Right ventricle myocardium superior (tissue), 1 donor: ENCODE data around the gene LGI2. TPM values are rescaled to one million over a fixed set of nuclear protein-coding genes. Genes with fewer than 3 reads are reported as not detected.

Source experiments
- ATAC-seq: fragments of 200-7000 bp; cut with Tn5 transposase; one replicate; pipeline ENCODE4 v1.9.1; 2020; ENCODE audit warnings: mild to moderate bottlenecking; ENCODE audit not compliant: poor library complexity
- DNase-seq: peaks from one replicate; pipeline ENCODE4 v3.0.0-alpha.2; 2020
- intact Hi-C: fragments of 100-400 bp; cut with DNase I; formaldehyde crosslinking; loops from one replicate; pipeline ENCODE4 v1.11.2; 2022
- total RNA-seq: library from RNA; stranded (reverse); fragmentation: NEBNext Ultra II Directional; extraction: Animal tissue kit (Norgen Biotek cat#: 25700); gene quantifications from one replicate; pipeline ENCODE4 v1.2.1, GENCODE V29; 2021
- donor health status: DM: no; HTN: yes; CAD: no; lungs with severe emphysema.

LGI2 gene
- total RNA-seq, 1 donor from 2014 or later: 2.3 TPM

DNA sequence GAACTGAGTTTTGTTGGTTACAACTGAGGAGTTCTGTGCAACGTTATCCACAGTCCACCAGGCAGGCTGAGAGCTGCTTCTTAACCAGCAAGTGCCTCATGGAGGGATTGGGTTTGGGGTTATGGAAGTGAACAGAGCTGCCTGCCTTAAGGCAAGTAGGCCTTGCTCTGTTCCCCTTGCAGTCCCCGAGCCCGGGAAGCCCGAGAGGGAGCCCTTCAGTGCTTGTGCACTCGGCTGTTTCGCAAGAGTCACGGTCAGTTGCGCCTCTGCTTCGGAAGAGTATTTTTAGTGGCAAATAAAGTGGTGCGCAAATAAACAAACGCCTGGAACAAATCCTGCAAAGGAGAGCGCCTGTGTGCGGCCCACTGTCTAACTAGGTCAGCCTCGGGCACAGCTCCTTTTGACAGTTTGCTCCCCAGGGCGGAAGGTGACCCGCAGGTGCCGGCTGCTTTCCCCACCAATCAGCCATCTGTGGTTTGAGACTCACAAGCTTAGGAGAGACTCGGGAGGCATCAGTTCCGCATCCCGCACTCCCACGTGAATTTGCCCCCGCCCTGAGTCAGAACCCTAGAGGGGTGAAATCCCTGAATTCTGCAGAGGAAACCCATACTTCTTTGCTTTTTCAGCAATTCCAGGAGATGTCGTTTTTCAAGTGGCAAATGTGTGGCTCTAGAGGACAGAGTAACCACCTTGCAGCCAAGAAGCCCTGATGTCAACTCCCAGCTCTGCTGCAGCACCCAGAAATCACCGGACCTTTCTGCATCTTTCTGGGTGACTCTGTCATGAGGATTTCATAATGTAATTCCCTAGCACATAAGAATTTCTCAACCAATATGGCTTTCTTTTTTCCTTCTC is 56.8 kb downstream of the LGI2 start:
- DNase-seq: peak; percentile 80
- ATAC-seq: peak; percentile 59
- intact Hi-C loops: no loop called here

GRCh38 chr4:24973404-24973746 is 57.4 kb downstream of the LGI2 start:
- intact Hi-C loops: no loop called here
- no peak for DNase-seq
- ATAC-seq: no peak

GRCh38 chr4:24971192-24971591 is 59.6 kb downstream of the LGI2 start:
- no peak for ATAC-seq
- intact Hi-C loops: no loop called here

DNA sequence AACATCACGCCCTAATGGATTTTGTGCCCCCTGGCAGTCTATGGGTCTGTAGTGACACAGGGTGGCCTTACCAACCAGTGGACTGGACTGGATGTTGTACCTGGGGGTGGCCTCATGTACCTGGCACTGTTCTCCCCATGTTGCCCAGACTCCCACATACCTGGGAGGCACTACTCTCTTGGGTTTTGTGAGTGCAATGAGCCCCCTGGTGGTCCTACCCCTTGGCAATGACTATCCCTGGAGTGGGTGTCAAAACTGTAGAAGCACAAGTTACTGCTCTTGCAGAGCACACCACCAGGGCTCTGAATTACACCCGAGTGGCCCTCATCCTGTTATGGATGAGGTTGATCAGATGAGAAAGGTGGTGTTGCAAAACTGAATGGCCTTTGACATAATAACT is 60.1 kb downstream of the LGI2 start:
- no peak for ATAC-seq
- intact Hi-C loops: no loop called here
- DNase-seq: no peak

More at GRCh38 chr4:24971192-24971591, 59.6 kb downstream of the LGI2 start:
- no peak for DNase-seq

GRCh38 chr4:24970191-24970590 is 60.6 kb downstream of the LGI2 start:
- no peak for ATAC-seq
- intact Hi-C loops: no loop called here
- DNase-seq: no peak

GRCh38 chr4:24969486-24969885 is 61.3 kb downstream of the LGI2 start:
- no peak for ATAC-seq
- intact Hi-C loops: no loop called here
- no peak for DNase-seq

- no peak for DNase-seq
- intact Hi-C loops: no loop called here
- ATAC-seq: no peak
Measured at GRCh38 chr4:24968992-24969391, 61.8 kb downstream of the LGI2 start.

DNA sequence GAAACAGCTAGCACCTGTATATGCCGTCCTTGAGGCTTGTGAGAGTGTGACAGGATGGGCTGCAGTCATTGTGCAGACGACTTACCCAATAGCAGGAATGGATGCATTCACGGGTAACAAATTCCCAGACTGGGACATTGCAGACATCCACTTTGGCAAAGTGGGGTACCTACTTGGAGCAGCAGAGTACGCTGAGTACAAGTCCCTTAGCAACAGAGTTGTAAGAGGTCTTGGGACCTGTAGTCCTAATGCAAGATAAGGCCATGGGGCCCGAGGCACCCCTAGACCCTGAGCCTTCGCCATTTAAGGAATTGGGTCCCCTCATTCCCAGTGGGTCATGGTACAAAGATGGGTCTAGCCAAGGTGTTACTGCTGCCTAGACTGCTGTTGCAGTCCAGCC is 62.5 kb downstream of the LGI2 start:
- DNase-seq (no peak), ATAC-seq (no peak)
- intact Hi-C loops: no loop called here

DNA sequence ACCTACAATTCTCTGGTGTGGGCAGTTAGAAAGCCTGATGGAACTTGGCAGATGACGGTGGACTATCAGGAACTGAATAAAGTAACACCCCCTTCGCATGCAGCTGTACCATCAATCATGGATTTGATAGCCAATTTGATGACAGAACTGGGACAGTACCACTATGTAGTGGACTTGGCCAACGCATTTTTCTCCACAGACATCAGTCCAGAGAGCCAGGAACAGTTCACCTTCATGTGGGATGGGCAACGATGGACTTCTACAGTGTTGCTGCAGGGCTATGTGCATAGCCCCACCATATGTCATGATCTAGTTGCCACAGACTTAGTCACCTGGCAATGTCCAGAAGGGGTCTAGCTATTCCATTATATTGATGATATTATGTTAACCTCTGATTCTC is 63.4 kb downstream of the LGI2 start:
- ATAC-seq (no peak), DNase-seq (no peak)
- intact Hi-C loops: no loop called here

GRCh38 chr4:24966076-24966475 is 64.7 kb downstream of the LGI2 start:
- intact Hi-C loops: no loop called here
- DNase-seq (no peak), ATAC-seq (no peak)

- intact Hi-C loops: no loop called here
- ATAC-seq (no peak), DNase-seq (no peak)
Measured at GRCh38 chr4:24965627-24966026, 65.1 kb downstream of the LGI2 start.

DNA sequence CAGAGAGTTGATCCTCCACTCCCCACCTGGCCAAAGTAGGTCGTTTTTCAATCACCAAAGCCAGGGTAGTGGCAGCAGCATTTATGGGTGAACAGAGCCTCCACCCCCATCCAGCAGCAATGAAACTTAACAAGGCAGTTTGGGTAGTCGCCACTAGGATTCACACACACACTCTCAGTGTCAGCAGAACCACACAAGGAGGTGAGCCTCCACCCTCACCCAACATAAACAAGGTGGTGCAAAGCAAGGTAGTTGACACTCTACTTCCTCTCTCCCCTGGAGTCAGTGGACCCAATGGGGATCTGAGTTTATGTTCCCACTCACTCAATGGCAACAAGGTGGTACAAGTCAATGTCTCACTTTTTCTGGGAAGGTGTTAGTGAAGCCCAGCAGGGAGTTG is 67.5 kb downstream of the LGI2 start:
- no peak for ATAC-seq
- intact Hi-C loops: no loop called here
- DNase-seq: no peak

DNA sequence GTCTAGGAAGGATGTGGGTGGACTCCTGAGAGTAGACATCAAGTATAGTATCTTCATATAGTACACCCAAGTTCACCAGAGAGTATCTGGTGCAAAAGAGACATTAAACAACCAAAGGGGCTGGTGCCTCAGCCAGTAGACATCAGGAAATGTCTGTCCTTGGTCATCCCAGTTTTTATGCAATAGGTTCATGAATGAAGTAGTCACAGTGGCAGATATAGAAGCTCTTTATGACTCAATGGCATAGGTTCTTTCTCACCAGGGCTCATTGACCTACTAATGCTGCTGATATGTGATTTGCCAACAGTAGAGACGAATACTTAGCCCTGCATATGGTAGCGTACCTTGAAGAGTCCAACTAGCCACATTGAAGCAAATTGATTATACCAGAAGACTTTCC is 72.9 kb downstream of the LGI2 start:
- intact Hi-C loops: no loop called here

DNA sequence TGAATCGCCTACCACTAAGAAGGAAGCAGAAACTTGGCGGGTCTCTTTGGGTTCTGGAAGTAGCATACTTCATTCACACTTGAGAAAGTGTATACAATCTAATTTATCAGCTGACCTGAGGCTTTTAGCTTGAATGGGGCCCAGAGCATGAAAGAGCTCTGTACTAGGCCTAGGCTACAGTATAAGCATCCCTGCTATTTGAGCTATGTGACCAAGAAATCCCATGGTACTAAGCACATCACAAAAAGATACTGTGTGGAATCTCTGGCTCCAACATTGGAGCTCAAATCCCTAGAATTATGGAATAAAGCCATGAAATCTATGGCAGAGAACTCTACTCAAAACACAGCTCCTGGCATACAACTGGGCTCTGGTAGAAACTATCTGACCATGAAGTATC is 74.0 kb downstream of the LGI2 start:
- ATAC-seq (no peak), DNase-seq (no peak)
- intact Hi-C loops: no loop called here

More for the DNA sequence above, 72.9 kb downstream of the LGI2 start:
- ATAC-seq (no peak), DNase-seq (no peak)

DNA sequence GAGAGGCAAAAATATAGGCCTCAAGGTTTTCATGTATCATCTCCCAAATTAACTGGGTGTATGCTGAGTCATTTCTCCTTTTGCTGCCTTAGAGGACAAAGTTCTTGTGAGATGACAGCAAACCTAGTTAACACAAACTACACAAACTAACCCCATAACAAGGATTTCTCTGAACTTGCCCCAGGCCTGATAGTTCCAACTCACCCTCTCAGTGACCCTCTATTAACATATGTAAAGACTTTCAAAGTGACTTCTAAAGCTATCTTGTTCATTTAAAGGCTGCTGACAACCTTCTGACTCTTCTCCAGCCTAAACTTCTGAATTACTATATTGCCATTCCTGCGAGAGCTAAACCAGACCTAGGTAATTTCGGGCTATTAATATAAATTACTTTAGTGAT is 74.7 kb downstream of the LGI2 start:
- no peak for DNase-seq
- ATAC-seq: no peak
- intact Hi-C loops: no loop called here

DNA sequence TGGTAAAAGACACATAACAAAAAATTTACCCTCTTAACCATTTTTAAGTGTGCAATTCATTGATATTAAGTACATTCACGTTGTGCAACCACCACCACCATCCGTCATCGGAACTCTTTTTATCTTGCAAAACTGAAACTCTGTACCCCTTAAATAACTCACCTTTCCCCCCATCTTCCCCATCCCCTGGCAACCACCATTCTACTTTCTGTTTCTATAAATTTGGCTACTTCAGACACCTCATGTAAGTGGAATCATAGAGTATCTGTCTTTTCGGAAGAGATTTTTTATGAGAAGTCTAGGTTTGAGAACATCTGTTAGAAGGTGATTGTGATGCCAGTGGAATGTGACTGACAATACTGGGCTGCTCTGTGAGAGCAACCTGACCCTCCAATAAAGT is 78.1 kb downstream of the LGI2 start:
- ATAC-seq (no peak), DNase-seq (no peak)
- intact Hi-C loops: no loop called here

DNA sequence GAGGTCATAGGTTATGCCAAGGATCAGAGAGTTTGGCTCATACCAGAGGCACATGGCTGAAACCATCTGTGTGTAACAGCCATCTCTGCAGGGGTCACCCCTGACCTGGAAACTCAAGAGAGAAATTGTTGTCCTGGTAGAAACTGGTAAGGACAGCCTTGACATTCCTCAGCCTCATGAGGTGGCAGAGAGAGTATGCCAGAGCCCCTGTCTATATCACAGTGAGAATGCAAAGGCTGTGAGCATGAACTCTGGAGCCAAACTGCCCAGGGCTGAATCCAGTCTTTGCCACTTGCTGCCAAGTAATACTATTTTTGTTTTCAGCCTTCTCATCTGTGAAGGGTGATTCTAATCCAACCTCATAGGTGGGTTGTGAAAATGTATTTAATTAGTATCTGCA is 80.8 kb downstream of the LGI2 start:
- DNase-seq: no peak
- intact Hi-C loops: no loop called here
- peak; percentile 87 for ATAC-seq
